Neuron (in vitro differentiated cells): ENCODE data around the gene GRK7.

Experiments
- H2AFZ ChIP-seq: one replicate; pipeline ENCODE4 v1.6.1; 2013; ENCODE audit warnings: low read depth, mild to moderate bottlenecking, inconsistent platforms, low read length, moderate library complexity
- H3K27me3 ChIP-seq: one replicate; pipeline ENCODE4 v1.6.1; 2013; ENCODE audit warnings: low read length; ENCODE audit not compliant: insufficient read depth
- H3K36me3 ChIP-seq: one replicate; pipeline ENCODE4 v1.6.1; 2013; ENCODE audit warnings: low read length; ENCODE audit not compliant: insufficient read depth
- H3K4me1 ChIP-seq: one replicate; pipeline ENCODE4 v1.6.1; 2013; ENCODE audit warnings: low read length; ENCODE audit not compliant: insufficient read depth
- H3K4me3 ChIP-seq: 2 replicates; pipeline ENCODE4 v1.5.1; 2013; ENCODE audit warnings: mild to moderate bottlenecking, low read length, moderate library complexity
- H3K9me3 ChIP-seq: one replicate; pipeline ENCODE4 v1.6.1; 2013; ENCODE audit warnings: low read length

GRK7 gene

DNA sequence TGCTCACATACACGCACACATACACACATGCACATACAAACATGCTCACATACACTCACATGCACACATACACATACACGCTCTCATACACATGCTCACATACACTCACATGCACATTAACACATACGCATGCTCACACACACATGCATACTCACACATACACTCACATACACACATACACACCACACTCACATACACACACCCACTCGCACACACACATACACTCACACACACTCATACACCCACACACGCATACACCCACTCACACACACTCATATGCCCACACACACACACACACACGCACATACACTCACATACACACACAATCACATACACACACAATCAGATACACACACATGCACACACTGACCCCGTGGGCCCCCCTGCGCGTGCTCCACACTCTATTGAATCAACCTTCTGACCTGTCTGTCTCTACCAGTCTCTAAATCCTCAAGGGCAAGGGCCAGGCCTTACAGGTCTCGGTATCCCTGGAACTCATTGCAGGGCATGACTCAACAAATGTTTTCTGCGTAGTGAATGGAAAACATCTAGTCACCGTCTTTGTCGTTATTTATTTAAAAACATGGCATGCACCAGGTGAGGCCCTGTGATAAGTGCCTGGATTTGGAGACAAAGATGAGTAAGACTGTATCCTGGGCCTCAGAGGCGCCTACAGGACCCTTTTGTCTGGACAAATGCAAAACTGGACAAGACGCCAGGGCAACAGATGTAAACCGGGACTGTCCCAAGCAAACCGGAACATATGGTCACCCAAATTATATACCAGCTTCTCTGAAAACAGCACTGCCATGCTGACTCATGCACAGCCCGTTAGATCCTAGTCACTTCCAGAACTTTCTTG lies 41.8 kb downstream of the GRK7 start:
- Histone ChIP-seq H3K36me3 (no peaks in the 10 kb centered on the region), H3K4me1 (peaks cover 8% of the 10 kb centered on the region), H2AFZ (no peak overlapping the region), H3K4me3 (no peak overlapping the region), H3K27me3 (no peaks in the 10 kb centered on the region), H3K9me3 (no peaks in the 10 kb centered on the region)

DNA sequence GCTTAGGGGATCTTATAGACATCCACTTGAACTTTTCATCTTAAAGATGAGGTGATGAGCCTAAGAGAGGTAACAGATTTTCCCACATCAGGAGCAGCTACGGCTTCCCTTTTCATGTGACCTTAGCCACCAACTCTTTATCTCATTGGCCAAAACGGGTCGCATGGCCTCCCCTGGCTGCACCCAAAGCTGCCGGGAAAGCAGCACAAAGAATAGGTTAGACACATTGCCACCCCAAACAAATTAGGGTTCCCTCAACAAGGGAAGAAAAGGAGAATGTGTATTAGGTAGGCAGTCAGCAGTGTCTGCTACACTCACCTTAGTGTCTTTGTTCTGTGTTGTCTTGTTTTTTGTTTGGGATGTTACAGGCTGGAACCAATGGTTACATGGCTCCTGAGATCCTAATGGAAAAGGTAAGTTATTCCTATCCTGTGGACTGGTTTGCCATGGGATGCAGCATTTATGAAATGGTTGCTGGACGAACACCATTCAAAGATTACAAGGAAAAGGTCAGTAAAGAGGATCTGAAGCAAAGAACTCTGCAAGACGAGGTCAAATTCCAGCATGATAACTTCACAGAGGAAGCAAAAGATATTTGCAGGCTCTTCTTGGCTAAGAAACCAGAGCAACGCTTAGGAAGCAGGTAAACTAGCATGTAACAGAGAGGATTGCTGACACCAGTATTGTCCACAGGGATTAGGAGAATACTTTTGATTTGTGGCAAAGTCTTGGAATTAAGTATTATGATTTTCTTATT lies 44.2 kb downstream of the GRK7 start:
- H3K36me3 ChIP-seq: no peaks in the 10 kb centered on the region
- no peaks in the 10 kb centered on the region for H3K9me3 ChIP-seq
- H2AFZ ChIP-seq: no peak overlapping the region
- no peak overlapping the region for H3K4me3 ChIP-seq
- H3K4me1 ChIP-seq: peaks cover 21% of the 10 kb centered on the region
- no peaks in the 10 kb centered on the region for H3K27me3 ChIP-seq

DNA sequence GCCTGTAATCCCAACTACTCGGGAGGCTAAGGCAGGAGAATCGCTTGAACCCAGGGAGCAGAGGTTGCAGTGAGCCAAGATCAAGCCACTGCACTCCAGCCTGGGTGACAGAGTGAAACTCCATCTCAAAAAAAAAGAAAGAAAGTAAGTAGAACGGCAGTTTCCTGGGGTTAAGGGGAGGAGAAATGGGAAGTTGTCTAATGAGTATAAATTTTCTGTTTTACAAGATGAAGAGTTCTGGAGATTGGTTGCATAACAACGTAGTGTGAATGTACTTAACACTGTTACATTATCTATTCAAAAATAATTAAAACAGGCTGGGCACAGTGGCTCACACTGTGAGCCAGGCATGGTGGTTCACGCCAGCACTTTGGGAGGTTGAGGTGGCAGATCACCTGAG lies 45.4 kb downstream of the GRK7 start:
- Histone ChIP-seq H2AFZ (no peak overlapping the region), H3K9me3 (no peaks in the 10 kb centered on the region), H3K27me3 (no peaks in the 10 kb centered on the region), H3K4me1 (peaks cover 24% of the 10 kb centered on the region), H3K36me3 (no peaks in the 10 kb centered on the region), H3K4me3 (no peak overlapping the region)

DNA sequence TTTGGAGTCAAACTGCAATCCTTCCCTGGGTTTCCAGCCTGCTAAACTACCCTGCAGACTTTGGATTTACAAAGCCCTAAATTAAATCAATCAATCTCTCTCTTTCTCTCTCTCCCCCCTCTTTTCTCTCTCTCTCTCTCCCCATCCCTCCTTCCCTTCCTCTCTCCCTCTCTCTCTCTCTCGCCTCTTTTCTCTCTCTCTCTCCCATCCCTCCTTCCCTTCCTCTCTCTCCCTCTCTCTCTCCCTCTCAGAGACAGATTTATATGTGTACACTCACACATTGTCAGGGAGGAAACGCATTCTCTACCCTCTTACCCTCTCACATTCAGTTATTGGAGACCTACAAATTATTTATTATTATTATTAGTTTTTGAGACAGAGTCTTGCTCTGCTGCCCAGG lies 47.0 kb downstream of the GRK7 start:
- H3K4me1 ChIP-seq: peaks cover 24% of the 10 kb centered on the region
- no peaks in the 10 kb centered on the region for H3K36me3 ChIP-seq
- no peaks in the 10 kb centered on the region for H3K27me3 ChIP-seq
- H3K9me3 ChIP-seq: no peaks in the 10 kb centered on the region
- no peak overlapping the region for H3K4me3 ChIP-seq
- no peak overlapping the region for H2AFZ ChIP-seq

DNA sequence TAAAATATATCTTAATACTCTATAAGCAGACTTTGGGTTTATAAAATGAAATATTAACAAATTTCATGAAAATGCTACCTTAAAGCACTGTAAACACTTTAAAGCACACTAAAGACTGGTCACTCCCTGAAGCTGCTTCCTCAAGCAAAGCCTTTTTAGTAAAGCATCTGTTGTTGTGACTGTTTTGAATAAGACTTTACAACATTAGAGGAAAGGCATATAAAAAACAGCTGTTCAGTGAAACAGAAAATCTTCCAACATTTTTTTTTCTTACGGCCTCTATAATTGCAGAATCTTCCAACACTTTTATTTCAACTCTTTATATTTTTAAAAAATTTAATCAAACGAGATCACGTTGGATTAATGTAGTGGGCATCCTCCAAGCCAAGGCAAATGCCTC lies 48.1 kb downstream of the GRK7 start:
- Histone ChIP-seq H3K9me3 (no peaks in the 10 kb centered on the region), H2AFZ (no peak overlapping the region), H3K4me3 (no peak overlapping the region), H3K27me3 (no peaks in the 10 kb centered on the region), H3K36me3 (no peaks in the 10 kb centered on the region), H3K4me1 (peaks cover 24% of the 10 kb centered on the region)

DNA sequence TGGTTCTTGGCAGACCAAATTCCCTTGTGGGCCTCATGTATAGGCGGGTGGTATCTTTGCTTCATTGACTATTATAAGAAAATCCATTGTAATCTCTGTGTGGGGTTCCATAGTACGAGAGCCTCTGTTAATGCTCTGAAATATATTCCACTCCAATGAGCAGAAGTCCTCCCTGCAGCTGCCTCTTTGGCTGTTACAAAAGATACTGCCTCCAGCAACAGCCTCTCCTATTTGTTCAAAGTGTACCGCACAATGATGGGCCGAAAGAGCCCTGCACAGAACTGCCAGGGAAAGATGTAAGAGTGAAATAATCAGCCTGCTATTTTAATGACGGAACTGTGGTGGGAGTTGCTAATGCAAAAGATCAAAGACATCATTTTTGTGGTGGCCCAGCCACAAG lies 48.9 kb downstream of the GRK7 start:
- Histone ChIP-seq H3K4me3 (no peak overlapping the region), H2AFZ (peak overlapping the region; percentile 15), H3K4me1 (peaks cover 24% of the 10 kb centered on the region), H3K27me3 (no peaks in the 10 kb centered on the region), H3K36me3 (no peaks in the 10 kb centered on the region), H3K9me3 (no peaks in the 10 kb centered on the region)

DNA sequence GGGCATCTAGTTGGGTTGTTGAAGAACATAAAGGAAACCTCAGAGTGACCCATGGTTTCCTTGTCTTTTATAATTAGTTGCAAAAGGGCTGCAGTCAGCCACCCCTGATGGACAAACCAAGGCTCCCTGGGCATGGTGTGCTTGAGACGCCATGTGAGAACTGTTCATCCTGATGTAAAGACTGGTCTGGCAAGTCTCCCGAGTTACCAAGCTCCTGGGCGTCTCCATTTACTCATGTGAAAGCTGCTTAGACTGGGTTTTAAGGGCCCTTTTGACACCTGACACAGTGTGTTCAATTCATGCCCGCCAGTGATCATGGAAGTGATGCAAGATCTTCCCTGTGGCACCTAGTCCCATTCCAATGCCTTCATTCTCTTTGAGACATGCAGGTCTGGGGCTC lies 49.4 kb downstream of the GRK7 start:
- H3K4me3 ChIP-seq: no peak overlapping the region
- H3K4me1 ChIP-seq: peaks cover 20% of the 10 kb centered on the region
- peak overlapping the region; percentile 15 for H2AFZ ChIP-seq
- no peaks in the 10 kb centered on the region for H3K36me3 ChIP-seq
- H3K9me3 ChIP-seq: no peaks in the 10 kb centered on the region
- no peaks in the 10 kb centered on the region for H3K27me3 ChIP-seq
